Activated T-helper 1 cell treated with anti-CD3 and anti-CD28 coated beads, Interleukin-12 subunit alpha, Interleukin-12 subunit beta, Interleukin-2, Interleukin-4 antibody, amounts not matched to agents 30 ng/mL and 10 ng/mL and 1 ng/mL, durations not matched to agents 14 hours and 24 hours and 36 hours (primary cell): Measurements from ENCODE around the gene ADRA2B. TPM values are rescaled to one million over a fixed set of nuclear protein-coding genes. Genes with fewer than 3 reads are reported as not detected.

Experiments used
- DNase-seq: peaks from one replicate; pipeline ENCODE4 v3.0.0; 2021; ENCODE audit warnings: low spot score
- H3K27ac Mint-ChIP-seq: one replicate; pipeline ENCODE4 v1.8.0; 2021; ENCODE audit warnings: mild to moderate bottlenecking, mixed read lengths
- H3K27me3 Mint-ChIP-seq: one replicate; pipeline ENCODE4 v1.8.0; 2022; ENCODE audit warnings: mild to moderate bottlenecking, moderate library complexity, mixed read lengths; ENCODE audit not compliant: insufficient read depth
- H3K36me3 Mint-ChIP-seq: one replicate; pipeline ENCODE4 v1.8.0; 2021; ENCODE audit warnings: low read depth, mixed read lengths
- H3K4me1 Mint-ChIP-seq: one replicate; pipeline ENCODE4 v1.8.0; 2021; ENCODE audit warnings: low read depth, mixed read lengths
- H3K4me3 Mint-ChIP-seq: one replicate; pipeline ENCODE4 v1.8.0; 2021; ENCODE audit warnings: mild to moderate bottlenecking, moderate library complexity, mixed read lengths
- H3K9me3 Mint-ChIP-seq: one replicate; pipeline ENCODE4 v1.8.0; 2021; ENCODE audit warnings: mixed read lengths
- intact Hi-C: fragments of 100-400 bp; cut with micrococcal nuclease; formaldehyde crosslinking; loops from one replicate; pipeline ENCODE4 v1.15.1; 2024
- total RNA-seq: library from RNA; stranded (reverse); gene quantifications from 2 replicates; pipeline ENCODE4 v1.2.3, GENCODE V29; 2022

ADRA2B gene
- total RNA-seq, 1 donor from 2014 or later = 0.21 TPM

DNA sequence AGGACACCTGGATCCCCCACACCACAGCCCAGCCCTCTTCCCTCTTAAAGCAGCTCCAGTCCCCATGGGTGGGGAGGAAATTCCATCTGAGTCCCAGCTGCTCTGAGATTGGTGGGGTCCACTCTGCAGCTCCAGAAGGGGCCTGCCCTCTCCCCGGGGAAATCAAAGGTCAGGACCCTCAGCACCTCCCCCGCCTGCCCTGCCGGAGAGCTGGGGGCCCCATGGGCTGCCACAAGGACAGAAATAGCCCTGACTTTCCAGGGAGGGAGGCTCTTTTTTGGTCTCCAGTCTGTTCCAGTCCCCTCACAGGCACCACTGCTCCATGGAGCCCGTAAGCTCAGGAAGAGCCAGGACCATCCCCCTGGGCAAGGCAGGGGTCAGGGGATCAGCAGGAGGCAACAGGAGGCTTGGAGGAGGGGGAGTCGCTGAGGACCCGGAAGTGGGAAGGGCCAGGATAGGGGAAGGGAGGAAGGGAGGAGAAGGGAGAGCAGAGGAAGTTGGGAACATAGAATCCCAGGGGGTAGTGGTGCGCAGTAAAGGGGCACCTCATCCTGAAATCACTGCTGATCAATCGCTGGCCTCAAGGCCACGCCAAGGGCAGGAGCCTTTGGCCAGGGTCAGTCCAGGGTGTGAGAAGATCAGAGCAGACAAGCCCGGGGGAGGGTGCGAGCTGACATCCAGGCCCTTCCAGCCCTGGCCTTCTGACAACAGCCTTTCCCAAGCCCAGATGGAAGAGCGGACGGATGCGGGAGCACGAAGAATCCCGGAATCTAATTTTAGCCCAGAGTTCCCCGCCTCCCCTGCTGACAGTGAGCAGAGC is 7.6 kb downstream of the ADRA2B start:
- intact Hi-C loops = no loop called here
- Mint-ChIP-seq H3K36me3 (no peaks in the 10 kb centered on the region), H3K4me3 (no peak overlapping the region), H3K9me3 (peaks cover 10% of the 10 kb centered on the region), H3K27me3 (peaks cover 8% of the 10 kb centered on the region), H3K27ac (no peak overlapping the region), H3K4me1 (no peaks in the 10 kb centered on the region)
- DNase-seq = no peak

- no peak overlapping the region for H3K4me3 Mint-ChIP-seq
- DNase-seq = no peak
- no peaks in the 10 kb centered on the region for H3K4me1 Mint-ChIP-seq
- H3K27me3 Mint-ChIP-seq = peaks cover 6% of the 10 kb centered on the region
- H3K27ac Mint-ChIP-seq = no peak overlapping the region
- intact Hi-C loops = no loop called here
- peaks cover 10% of the 10 kb centered on the region for H3K9me3 Mint-ChIP-seq
- H3K36me3 Mint-ChIP-seq = no peaks in the 10 kb centered on the region
Measured at GRCh38 chr2:96108151-96108540, 8.2 kb downstream of the ADRA2B start.

GRCh38 chr2:96107708-96108065 is 8.7 kb downstream of the ADRA2B start:
- Mint-ChIP-seq H3K4me1 (no peaks in the 10 kb centered on the region), H3K9me3 (peaks cover 10% of the 10 kb centered on the region), H3K4me3 (no peak overlapping the region), H3K36me3 (no peaks in the 10 kb centered on the region), H3K27me3 (peaks cover 6% of the 10 kb centered on the region), H3K27ac (no peak overlapping the region)
- DNase-seq = no peak
- intact Hi-C loops = no loop called here

DNA sequence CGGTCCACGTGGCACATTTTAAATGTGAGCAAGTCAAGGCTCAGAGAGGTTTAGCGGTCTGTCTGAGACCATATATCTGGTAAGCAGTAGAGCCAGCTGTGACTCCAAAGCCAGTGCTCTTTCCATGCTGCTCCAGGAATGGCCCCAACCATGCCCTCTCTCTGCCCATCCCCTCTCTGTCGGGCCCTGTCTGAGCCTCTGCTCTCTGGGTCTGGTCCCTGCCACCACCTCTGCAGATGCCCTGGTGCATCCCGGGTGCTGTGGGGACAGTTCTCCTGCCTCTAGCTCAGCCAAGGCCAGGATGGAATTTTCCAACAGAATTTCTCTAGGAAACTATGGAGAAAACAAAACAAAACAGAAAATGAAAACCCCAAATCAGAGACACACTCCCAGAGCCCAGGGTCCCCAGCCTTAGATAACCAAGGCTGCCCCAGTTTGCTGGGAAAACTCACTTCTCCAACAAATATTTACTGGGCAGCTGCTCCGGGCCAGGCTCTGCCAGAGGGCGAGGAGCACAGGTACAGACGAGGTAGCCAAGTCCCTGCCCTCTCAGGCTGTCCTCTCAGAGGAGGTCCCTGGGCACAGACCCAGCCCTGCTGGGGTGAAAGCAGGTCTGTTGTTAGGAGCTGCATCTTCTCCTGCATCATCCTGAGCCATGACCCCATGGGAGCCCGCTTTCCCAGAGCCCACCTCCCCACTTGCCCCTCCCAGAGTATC is 9.2 kb downstream of the ADRA2B start:
- Mint-ChIP-seq H3K27ac (no peak overlapping the region), H3K36me3 (no peaks in the 10 kb centered on the region), H3K27me3 (peaks cover 6% of the 10 kb centered on the region), H3K4me1 (no peaks in the 10 kb centered on the region), H3K9me3 (peaks cover 10% of the 10 kb centered on the region), H3K4me3 (no peak overlapping the region)
- DNase-seq = no peak
- intact Hi-C loops = no loop called here

GRCh38 chr2:96105994-96106715 is 10.2 kb downstream of the ADRA2B start:
- H3K4me1 Mint-ChIP-seq = no peaks in the 10 kb centered on the region
- no peak overlapping the region for H3K4me3 Mint-ChIP-seq
- peaks cover 10% of the 10 kb centered on the region for H3K9me3 Mint-ChIP-seq
- no peaks in the 10 kb centered on the region for H3K36me3 Mint-ChIP-seq
- intact Hi-C loops = no loop called here
- H3K27ac Mint-ChIP-seq = no peak overlapping the region
- peaks cover 6% of the 10 kb centered on the region for H3K27me3 Mint-ChIP-seq
- no peak for DNase-seq

DNA sequence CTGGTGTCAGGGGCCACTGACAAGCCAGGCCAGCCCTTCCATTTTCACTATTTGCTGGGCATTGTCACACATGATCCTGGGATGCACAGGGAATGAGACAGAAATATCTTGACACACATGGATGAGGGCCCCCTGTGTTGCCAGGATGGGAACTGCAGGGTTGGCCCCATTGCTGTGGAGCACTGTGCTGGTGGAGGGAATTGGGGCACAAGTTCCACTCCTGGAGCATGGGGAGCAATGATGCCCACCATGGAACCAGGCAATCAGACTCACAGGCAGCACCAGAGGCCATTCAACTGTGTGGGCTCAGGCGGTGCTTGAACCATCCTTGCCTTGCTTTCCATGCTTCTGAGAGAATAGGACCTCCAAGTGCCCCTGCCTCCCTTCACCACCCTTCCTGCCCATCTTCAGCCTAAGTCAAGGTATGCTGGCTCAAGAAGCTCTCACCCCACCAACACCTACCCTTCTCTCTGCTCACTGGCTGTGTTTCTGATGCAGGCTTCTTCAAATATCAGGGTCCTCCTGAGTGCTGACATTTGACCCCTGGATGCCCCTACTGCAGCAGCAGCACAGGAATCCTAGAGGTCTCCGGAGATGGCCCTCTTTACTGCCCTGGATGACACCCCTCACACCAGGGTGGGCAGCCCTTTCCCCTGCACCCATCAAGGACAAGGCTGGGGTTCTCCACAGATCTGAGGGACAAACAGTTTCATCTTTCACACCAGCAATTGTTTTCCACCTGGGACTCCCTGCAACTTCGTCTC is 11.0 kb downstream of the ADRA2B start:
- no peaks in the 10 kb centered on the region for H3K36me3 Mint-ChIP-seq
- peaks cover 10% of the 10 kb centered on the region for H3K9me3 Mint-ChIP-seq
- DNase-seq = no peak
- no peaks in the 10 kb centered on the region for H3K4me1 Mint-ChIP-seq
- H3K27me3 Mint-ChIP-seq = peaks cover 2% of the 10 kb centered on the region
- no peak overlapping the region for H3K27ac Mint-ChIP-seq
- intact Hi-C loops = no loop called here
- H3K4me3 Mint-ChIP-seq = no peak overlapping the region

DNA sequence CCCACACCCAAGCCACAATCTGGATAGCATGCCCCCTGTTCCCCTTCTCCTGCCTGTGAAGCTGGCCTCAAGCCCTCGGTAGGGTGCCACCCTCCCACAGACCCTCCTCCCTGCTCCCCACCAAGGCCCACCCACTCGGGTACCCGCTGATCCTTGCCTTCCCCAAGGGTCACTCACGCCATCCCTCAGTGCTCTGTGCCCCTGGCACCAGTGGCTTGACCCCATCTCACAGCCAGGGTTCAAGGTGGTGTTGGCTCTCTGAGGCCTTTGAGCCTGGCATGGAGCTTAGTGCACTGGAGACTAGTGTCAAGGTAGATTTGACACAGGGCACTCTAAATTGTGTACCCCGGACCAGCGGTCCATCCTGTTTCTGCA is 11.9 kb downstream of the ADRA2B start:
- Mint-ChIP-seq H3K4me3 (no peak overlapping the region), H3K27ac (no peak overlapping the region), H3K36me3 (no peaks in the 10 kb centered on the region), H3K27me3 (peaks cover 2% of the 10 kb centered on the region), H3K4me1 (no peaks in the 10 kb centered on the region), H3K9me3 (peaks cover 10% of the 10 kb centered on the region)
- intact Hi-C loops = no loop called here
- DNase-seq = no peak

DNA sequence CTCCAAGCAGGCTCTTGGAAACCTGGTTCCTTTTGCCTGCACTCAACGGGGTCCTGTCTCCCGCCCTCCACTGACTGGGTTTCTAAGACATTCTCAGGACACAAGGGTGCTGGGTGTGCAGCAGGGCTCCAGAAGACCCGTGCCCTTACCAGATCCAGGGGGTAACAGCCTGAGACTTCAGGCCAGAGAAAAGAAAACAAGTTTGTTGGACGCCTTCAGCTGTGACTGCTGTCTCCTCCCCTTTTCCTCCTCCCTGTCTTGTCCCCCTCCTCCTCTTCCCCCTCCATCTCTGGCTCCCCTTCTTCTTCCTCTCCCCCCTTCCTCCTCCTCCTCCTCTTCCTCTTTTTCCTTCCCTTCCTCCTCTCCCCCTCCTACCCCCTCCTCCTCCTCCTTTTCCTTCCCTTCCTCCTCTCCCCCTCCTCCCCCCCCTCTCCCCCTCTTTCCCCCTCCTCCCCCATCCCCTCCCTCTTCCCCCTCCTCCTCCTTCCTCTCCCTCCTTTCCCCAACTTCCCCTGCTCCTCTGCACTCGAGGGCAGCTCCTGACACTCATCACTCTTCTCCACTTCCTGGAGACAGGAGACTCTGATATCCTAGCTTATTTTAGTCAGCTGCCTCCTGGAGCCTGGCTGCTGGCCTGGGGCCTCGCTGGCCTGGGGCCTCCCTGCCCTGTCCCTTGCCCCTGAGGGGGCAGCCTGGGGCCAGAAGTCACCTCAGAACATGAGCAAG is 12.4 kb downstream of the ADRA2B start:
- no peaks in the 10 kb centered on the region for H3K36me3 Mint-ChIP-seq
- peaks cover 2% of the 10 kb centered on the region for H3K27me3 Mint-ChIP-seq
- H3K4me1 Mint-ChIP-seq = no peaks in the 10 kb centered on the region
- no peak overlapping the region for H3K27ac Mint-ChIP-seq
- H3K9me3 Mint-ChIP-seq = peaks cover 10% of the 10 kb centered on the region
- no peak for DNase-seq
- no peak overlapping the region for H3K4me3 Mint-ChIP-seq
- intact Hi-C loops = no loop called here

DNA sequence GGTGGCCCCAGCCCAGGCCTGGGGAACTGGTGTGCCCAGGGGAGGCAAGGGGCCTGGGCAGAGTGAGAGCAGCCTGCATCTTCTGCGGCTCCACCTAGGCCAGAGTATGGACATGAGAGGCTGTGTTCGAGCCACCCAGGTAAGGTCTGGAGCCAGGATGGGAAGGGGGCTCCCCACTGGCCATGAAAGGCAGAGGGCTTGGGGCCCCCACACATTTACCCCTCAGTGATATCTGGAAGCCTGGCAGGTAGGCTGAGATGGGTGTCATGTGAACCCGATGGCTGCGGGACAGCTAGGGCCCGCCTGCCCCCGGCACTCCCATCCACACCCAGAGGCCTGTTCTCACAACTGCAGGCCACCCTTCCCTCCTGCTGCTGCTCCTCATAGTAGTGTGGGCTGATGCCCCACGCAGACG is 13.2 kb downstream of the ADRA2B start:
- H3K4me3 Mint-ChIP-seq = no peak overlapping the region
- H3K36me3 Mint-ChIP-seq = no peaks in the 10 kb centered on the region
- no peaks in the 10 kb centered on the region for H3K4me1 Mint-ChIP-seq

GRCh38 chr2:96102596-96103186 is 13.7 kb downstream of the ADRA2B start:
- Mint-ChIP-seq H3K27me3 (peaks cover 1% of the 10 kb centered on the region), H3K4me1 (no peaks in the 10 kb centered on the region), H3K9me3 (peaks cover 10% of the 10 kb centered on the region), H3K36me3 (no peaks in the 10 kb centered on the region), H3K27ac (no peak overlapping the region), H3K4me3 (no peak overlapping the region)
- intact Hi-C loops = no loop called here
- no peak for DNase-seq

More for the DNA sequence above, 13.2 kb downstream of the ADRA2B start:
- intact Hi-C loops = no loop called here
- no peak overlapping the region for H3K27ac Mint-ChIP-seq
- DNase-seq = no peak
- H3K9me3 Mint-ChIP-seq = peaks cover 10% of the 10 kb centered on the region
- H3K27me3 Mint-ChIP-seq = peaks cover 2% of the 10 kb centered on the region

- Mint-ChIP-seq H3K4me3 (no peak overlapping the region), H3K9me3 (peaks cover 10% of the 10 kb centered on the region), H3K36me3 (no peaks in the 10 kb centered on the region), H3K4me1 (no peaks in the 10 kb centered on the region), H3K27ac (no peak overlapping the region), H3K27me3 (peaks cover 6% of the 10 kb centered on the region)
- intact Hi-C loops = no loop called here
- DNase-seq = no peak
Measured at GRCh38 chr2:96100893-96101304, 15.5 kb downstream of the ADRA2B start.
